NCI-H146 treated with DMSO at 0.1 percent for 48 hours (cell line): Measurements from ENCODE around the gene NABP1.

Source experiments
- DNase-seq: peaks from one replicate; lab custom pipeline; 2025; ENCODE audit not compliant: unreplicated experiment; lab: John Stamatoyannopoulos, UW

Gene NABP1

GRCh38 chr2:191705701-191706100 is 27.8 kb downstream of the NABP1 start:
- DNase-seq, result no peak

GRCh38 chr2:191706791-191707190 is 28.9 kb downstream of the NABP1 start:
- DNase-seq, result no peak

DNA sequence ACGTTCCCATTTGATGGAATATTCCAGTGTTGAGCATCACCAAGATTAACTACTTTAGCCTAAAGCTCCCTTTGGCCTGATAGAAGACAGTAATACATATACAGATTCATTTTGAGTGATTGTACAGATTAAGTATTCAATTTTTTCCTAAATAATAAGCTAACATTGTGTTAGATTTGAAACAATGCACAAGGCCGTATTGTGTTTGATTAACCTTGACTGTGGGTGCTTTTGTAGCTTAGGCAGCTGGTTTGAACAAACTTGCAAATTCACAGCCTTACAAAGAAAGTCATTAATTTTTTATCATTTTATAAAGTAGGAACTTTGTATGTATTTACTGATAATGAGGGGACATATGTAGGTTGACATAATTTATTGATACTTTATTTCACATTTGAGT is 29.6 kb downstream of the NABP1 start:
- DNase-seq, result no peak

- DNase-seq, result no peak
Observed at GRCh38 chr2:191710411-191710900, 32.5 kb downstream of the NABP1 start.

GRCh38 chr2:191711621-191712020 is 33.7 kb downstream of the NABP1 start:
- DNase-seq, result no peak

GRCh38 chr2:191713837-191714236 is 35.9 kb downstream of the NABP1 start:
- DNase-seq, result no peak

DNA sequence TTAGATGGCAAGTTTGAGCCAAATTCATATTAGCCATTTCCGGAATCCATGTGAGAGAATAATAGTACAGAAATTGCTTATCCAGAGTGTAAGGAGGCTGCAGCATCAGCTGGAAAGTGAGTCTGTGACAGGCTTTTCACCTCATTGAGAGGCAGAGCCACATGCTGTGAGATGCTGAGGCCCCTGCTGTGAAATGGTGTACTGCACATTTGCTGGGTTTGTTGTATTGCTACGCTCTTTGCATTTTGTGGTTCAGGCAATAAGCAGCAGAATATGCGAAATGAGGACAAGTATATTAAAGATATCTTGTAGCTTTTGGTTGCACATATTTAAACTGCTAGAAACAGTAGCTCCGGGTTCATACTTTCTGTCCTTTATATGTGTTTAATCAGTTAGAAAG is 37.0 kb downstream of the NABP1 start:
- peak; percentile 57 for DNase-seq

- no peak for DNase-seq
Observed at GRCh38 chr2:191715471-191715870, 37.5 kb downstream of the NABP1 start.

DNA sequence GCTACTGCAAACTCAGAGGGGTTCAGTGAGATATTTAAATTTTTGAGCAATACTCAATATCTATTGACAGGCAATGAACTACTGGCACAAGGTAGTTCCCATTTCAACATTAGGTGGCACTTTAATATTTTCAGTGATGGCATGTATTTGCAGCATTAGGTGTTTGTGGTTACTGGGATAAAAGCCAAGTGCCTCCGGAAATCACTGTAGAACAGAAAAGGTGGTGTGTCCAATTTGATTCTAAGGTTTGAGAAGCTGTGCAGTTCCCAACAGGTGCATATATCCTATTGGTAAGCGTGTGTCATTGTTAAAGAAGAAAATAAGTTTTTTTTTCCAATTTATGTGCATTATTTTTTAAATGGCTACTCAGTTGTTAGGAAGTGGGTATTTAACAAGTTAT is 41.3 kb downstream of the NABP1 start:
- no peak for DNase-seq

- no peak for DNase-seq
Observed at GRCh38 chr2:191719938-191720337, 42.0 kb downstream of the NABP1 start.

GRCh38 chr2:191721331-191721730 is 43.4 kb downstream of the NABP1 start:
- no peak for DNase-seq

DNA sequence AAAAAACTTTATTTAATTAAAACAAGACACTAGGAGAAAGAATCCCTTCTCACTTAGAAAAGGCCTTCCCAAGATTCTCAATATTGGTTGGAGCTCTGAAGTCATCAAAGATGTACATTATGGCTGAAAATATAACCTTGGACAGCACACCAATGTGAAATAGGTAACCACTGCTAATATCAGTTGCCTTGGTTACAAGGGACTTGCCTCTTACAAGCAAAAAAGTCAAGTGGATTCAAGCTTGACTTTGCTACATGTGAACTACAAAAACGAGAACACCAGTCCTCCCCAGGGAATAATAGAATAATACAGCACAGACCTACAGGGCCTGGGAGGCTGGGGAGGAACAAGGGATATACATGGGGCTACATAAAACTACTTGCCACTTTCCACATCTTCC is 46.1 kb downstream of the NABP1 start:
- no peak for DNase-seq

DNA sequence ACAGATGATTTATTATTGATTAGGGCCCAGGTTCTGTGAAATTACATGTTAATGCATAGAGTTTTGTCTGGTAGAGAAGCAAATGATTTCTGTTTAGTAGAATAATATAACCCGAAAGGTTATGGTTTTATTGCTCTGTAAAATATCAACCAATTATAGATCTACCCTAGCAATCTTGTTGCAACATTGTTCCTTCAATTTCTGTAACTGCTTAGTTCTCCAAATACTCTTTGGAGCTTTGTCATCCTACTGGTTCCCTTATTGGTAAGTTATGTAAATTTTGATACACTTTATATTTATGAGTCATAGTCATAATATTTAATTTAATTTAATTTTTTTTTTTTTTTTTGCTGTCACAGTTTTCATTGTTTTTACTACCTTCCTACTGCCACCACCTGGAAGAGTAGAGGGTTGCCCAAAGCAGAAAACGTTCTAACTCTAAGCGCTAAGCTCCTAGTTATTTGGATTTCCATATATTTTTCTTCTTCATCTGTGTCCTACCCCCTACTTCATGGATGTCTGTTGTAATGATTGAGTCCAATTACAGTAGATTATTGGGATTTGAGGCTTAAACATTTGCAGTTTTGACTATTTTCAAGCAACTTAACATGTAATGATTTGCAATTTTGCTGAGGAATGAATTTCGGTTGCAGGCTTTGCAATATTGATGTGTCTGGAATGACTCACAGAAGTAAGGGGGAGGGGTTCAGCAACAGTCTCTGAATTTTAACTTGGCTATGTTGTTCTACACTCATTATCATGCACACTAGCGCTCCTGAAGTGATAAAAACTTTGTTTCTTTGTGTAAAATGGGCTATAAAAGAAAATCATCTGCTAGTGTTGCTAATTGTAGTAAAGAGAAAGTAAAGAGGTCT is 51.1 kb downstream of the NABP1 start:
- DNase-seq, result no peak

DNA sequence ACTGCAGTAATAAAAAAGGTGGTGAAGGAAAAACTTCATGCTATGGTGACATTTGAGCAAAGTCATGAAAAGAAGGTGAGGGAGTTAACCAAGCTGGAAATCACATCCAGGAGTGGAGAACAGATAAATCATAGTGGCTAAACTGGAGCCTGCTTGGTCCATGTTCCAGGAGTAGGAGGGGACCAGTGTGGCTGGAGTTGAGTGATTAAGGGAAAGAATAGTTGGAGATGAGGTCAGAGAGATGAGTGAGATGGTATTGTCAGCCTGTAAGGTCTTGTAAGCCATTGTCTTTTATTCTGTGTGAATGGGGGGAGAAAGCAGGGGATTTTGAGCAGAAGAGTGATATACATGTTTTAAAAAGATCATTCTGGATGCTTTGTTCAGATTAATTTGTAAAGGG is 52.3 kb downstream of the NABP1 start:
- no peak for DNase-seq
